Activated naive CD8-positive, alpha-beta T cell treated with anti-CD3 and anti-CD28 coated beads, Interleukin-2, amount 50 U/mL, for 24 hours (primary cell): ENCODE measurements around the gene NEDD9.

ENCODE experiments used
- ATAC-seq: fragments of 150-1000 bp; cut with Tn5 transposase; one replicate; pipeline ENCODE4 v1.10.0; 2021
- DNase-seq: peaks from one replicate; pipeline ENCODE4 v3.0.0; 2021
- H3K27ac Mint-ChIP-seq: one replicate; pipeline ENCODE4 v1.8.0; 2021; ENCODE audit warnings: mild to moderate bottlenecking, mixed read lengths
- H3K27me3 Mint-ChIP-seq: one replicate; pipeline ENCODE4 v1.8.0; 2021; ENCODE audit warnings: mixed read lengths
- H3K36me3 Mint-ChIP-seq: one replicate; pipeline ENCODE4 v1.8.0; 2021; ENCODE audit warnings: low read depth, mixed read lengths
- H3K4me1 Mint-ChIP-seq: one replicate; pipeline ENCODE4 v1.8.0; 2021; ENCODE audit warnings: mixed read lengths
- H3K4me3 Mint-ChIP-seq: one replicate; pipeline ENCODE4 v1.8.0; 2021; ENCODE audit warnings: mild to moderate bottlenecking, moderate library complexity, mixed read lengths
- H3K9me3 Mint-ChIP-seq: one replicate; pipeline ENCODE4 v1.8.0; 2021; ENCODE audit warnings: mixed read lengths

Gene NEDD9

GRCh38 chr6:11248974-11249761, 16.7 kb upstream of the NEDD9 start:
- no peak overlapping the region for H3K27ac Mint-ChIP-seq
- H3K4me3 Mint-ChIP-seq, result no peak overlapping the region
- no peaks in the 10 kb centered on the region for H3K27me3 Mint-ChIP-seq
- peaks cover 20% of the 10 kb centered on the region for H3K4me1 Mint-ChIP-seq
- no peak for DNase-seq
- no peaks in the 10 kb centered on the region for H3K9me3 Mint-ChIP-seq
- ATAC-seq, result no peak
- H3K36me3 Mint-ChIP-seq, result peaks cover 29% of the 10 kb centered on the region

GRCh38 chr6:11246722-11247121, 14.3 kb upstream of the NEDD9 start:
- Mint-ChIP-seq H3K36me3 (peaks cover 43% of the 10 kb centered on the region), H3K27me3 (no peaks in the 10 kb centered on the region), H3K27ac (no peak overlapping the region), H3K9me3 (no peaks in the 10 kb centered on the region), H3K4me3 (no peak overlapping the region), H3K4me1 (peaks cover 22% of the 10 kb centered on the region)
- no peak for DNase-seq
- no peak for ATAC-seq

GRCh38 chr6:11245381-11246256, 13.2 kb upstream of the NEDD9 start:
- no peak for ATAC-seq
- no peak overlapping the region for H3K27ac Mint-ChIP-seq
- no peaks in the 10 kb centered on the region for H3K9me3 Mint-ChIP-seq
- DNase-seq, result no peak
- H3K36me3 Mint-ChIP-seq, result peaks cover 37% of the 10 kb centered on the region
- no peaks in the 10 kb centered on the region for H3K27me3 Mint-ChIP-seq
- H3K4me1 Mint-ChIP-seq, result peaks cover 22% of the 10 kb centered on the region
- H3K4me3 Mint-ChIP-seq, result no peak overlapping the region

- Mint-ChIP-seq H3K4me1 (peaks cover 22% of the 10 kb centered on the region), H3K27me3 (no peaks in the 10 kb centered on the region), H3K9me3 (no peaks in the 10 kb centered on the region), H3K27ac (peak overlapping the region; percentile 5), H3K36me3 (peaks cover 28% of the 10 kb centered on the region), H3K4me3 (no peak overlapping the region)
- DNase-seq (no peak), ATAC-seq (peak; percentile 51)
Observed at GRCh38 chr6:11244387-11245126, 12.1 kb upstream of the NEDD9 start.

GRCh38 chr6:11243861-11244260, 11.4 kb upstream of the NEDD9 start:
- DNase-seq (no peak), ATAC-seq (no peak)
- H3K4me1 Mint-ChIP-seq, result peaks cover 22% of the 10 kb centered on the region
- H3K9me3 Mint-ChIP-seq, result no peaks in the 10 kb centered on the region
- H3K27ac Mint-ChIP-seq, result no peak overlapping the region
- H3K4me3 Mint-ChIP-seq, result no peak overlapping the region
- no peaks in the 10 kb centered on the region for H3K27me3 Mint-ChIP-seq
- peaks cover 23% of the 10 kb centered on the region for H3K36me3 Mint-ChIP-seq

GRCh38 chr6:11242711-11243110, 10.2 kb upstream of the NEDD9 start:
- no peak overlapping the region for H3K4me3 Mint-ChIP-seq
- H3K27ac Mint-ChIP-seq, result no peak overlapping the region
- ATAC-seq, result no peak
- no peak for DNase-seq
- peaks cover 27% of the 10 kb centered on the region for H3K36me3 Mint-ChIP-seq
- H3K9me3 Mint-ChIP-seq, result peaks cover 4% of the 10 kb centered on the region
- no peaks in the 10 kb centered on the region for H3K27me3 Mint-ChIP-seq
- peaks cover 21% of the 10 kb centered on the region for H3K4me1 Mint-ChIP-seq

GRCh38 chr6:11241793-11242201, 9.3 kb upstream of the NEDD9 start:
- Mint-ChIP-seq H3K36me3 (peaks cover 27% of the 10 kb centered on the region), H3K9me3 (peaks cover 4% of the 10 kb centered on the region), H3K4me1 (peaks cover 28% of the 10 kb centered on the region), H3K27me3 (no peaks in the 10 kb centered on the region), H3K27ac (no peak overlapping the region), H3K4me3 (no peak overlapping the region)
- DNase-seq (no peak), ATAC-seq (no peak)

- no peak for DNase-seq
- ATAC-seq, result no peak
- H3K27ac Mint-ChIP-seq, result no peak overlapping the region
- H3K9me3 Mint-ChIP-seq, result peaks cover 4% of the 10 kb centered on the region
- no peaks in the 10 kb centered on the region for H3K27me3 Mint-ChIP-seq
- peaks cover 27% of the 10 kb centered on the region for H3K36me3 Mint-ChIP-seq
- H3K4me1 Mint-ChIP-seq, result peaks cover 33% of the 10 kb centered on the region
- no peak overlapping the region for H3K4me3 Mint-ChIP-seq
Observed at GRCh38 chr6:11241154-11241792, 8.8 kb upstream of the NEDD9 start.

GRCh38 chr6:11237956-11238355, 5.5 kb upstream of the NEDD9 start:
- Mint-ChIP-seq H3K27ac (no peak overlapping the region), H3K4me3 (no peak overlapping the region), H3K9me3 (peaks cover 4% of the 10 kb centered on the region), H3K27me3 (no peaks in the 10 kb centered on the region), H3K4me1 (peaks cover 39% of the 10 kb centered on the region), H3K36me3 (peaks cover 15% of the 10 kb centered on the region)
- no peak for DNase-seq
- no peak for ATAC-seq

GRCh38 chr6:11237428-11237827, 5.0 kb upstream of the NEDD9 start:
- Mint-ChIP-seq H3K4me1 (peaks cover 44% of the 10 kb centered on the region), H3K27me3 (no peaks in the 10 kb centered on the region), H3K9me3 (peaks cover 4% of the 10 kb centered on the region), H3K4me3 (no peak overlapping the region), H3K36me3 (peaks cover 11% of the 10 kb centered on the region), H3K27ac (no peak overlapping the region)
- ATAC-seq (no peak), DNase-seq (no peak)

GRCh38 chr6:11236915-11237314, 4.4 kb upstream of the NEDD9 start:
- ATAC-seq (no peak), DNase-seq (no peak)
- Mint-ChIP-seq H3K4me3 (no peak overlapping the region), H3K36me3 (peaks cover 11% of the 10 kb centered on the region), H3K9me3 (peaks cover 4% of the 10 kb centered on the region), H3K4me1 (peaks cover 49% of the 10 kb centered on the region), H3K27me3 (no peaks in the 10 kb centered on the region), H3K27ac (peak overlapping the region; percentile 77)

- Mint-ChIP-seq H3K27me3 (no peaks in the 10 kb centered on the region), H3K27ac (peak overlapping the region; percentile 77), H3K36me3 (peaks cover 11% of the 10 kb centered on the region), H3K9me3 (peaks cover 4% of the 10 kb centered on the region), H3K4me1 (peaks cover 56% of the 10 kb centered on the region), H3K4me3 (no peak overlapping the region)
- DNase-seq (peak; percentile 14), ATAC-seq (peak; percentile 59)
Observed at GRCh38 chr6:11236076-11236750, 3.7 kb upstream of the NEDD9 start.

- H3K9me3 Mint-ChIP-seq, result peaks cover 4% of the 10 kb centered on the region
- H3K27ac Mint-ChIP-seq, result no peak overlapping the region
- ATAC-seq, result no peak
Observed at GRCh38 chr6:11235062-11235461, 2.6 kb upstream of the NEDD9 start.

More at GRCh38 chr6:11235062-11235461, 2.6 kb upstream of the NEDD9 start:
- Mint-ChIP-seq H3K4me1 (peaks cover 67% of the 10 kb centered on the region), H3K36me3 (peaks cover 11% of the 10 kb centered on the region), H3K4me3 (no peak overlapping the region), H3K27me3 (no peaks in the 10 kb centered on the region)
- no peak for DNase-seq
